HG02588 (cell line): Measurements from ENCODE around the gene DFFB.

ENCODE experiments used
- ATAC-seq: cut with Tn5 transposase; IDR thresholded peaks from one replicate; pipeline ENCODE4 v1.9.1; 2021; ENCODE audit warnings: mild to moderate bottlenecking, moderate library complexity; ENCODE audit not compliant: unreplicated experiment

The DFFB gene

GRCh38 chr1:3894626-3895278, 37.5 kb downstream of the DFFB start:
- no peak for ATAC-seq

- no peak for ATAC-seq
These were observed 38.1 kb downstream of the DFFB start for GRCh38 chr1:3895279-3895950.

- no peak for ATAC-seq
These were observed 38.7 kb downstream of the DFFB start for GRCh38 chr1:3895951-3896325.

GRCh38 chr1:3896396-3897000, 39.2 kb downstream of the DFFB start:
- ATAC-seq = no peak

- no peak for ATAC-seq
These were observed 41.1 kb downstream of the DFFB start for GRCh38 chr1:3898475-3898735.

GRCh38 chr1:3898994-3899753, 41.9 kb downstream of the DFFB start:
- ATAC-seq = no peak

- peak; percentile 5 for ATAC-seq
These were observed 42.5 kb downstream of the DFFB start for GRCh38 chr1:3899754-3900149.

- ATAC-seq = peak; percentile 62
These were observed 43.1 kb downstream of the DFFB start, which contains the start of gene C1orf174 for GRCh38 chr1:3900150-3900968. C1orf174 (minus strand) TSS chr1:3900272; CDS start chr1:3900186, 86 bp downstream.

- peak; percentile 50 for ATAC-seq
These were observed 43.8 kb downstream of the DFFB start for GRCh38 chr1:3900969-3901529.

GRCh38 chr1:3902111-3902511, 44.8 kb downstream of the DFFB start:
- no peak for ATAC-seq

GRCh38 chr1:3902571-3903091, 45.4 kb downstream of the DFFB start:
- no peak for ATAC-seq

GRCh38 chr1:3903141-3904005, 46.1 kb downstream of the DFFB start:
- no peak for ATAC-seq

- ATAC-seq = no peak
These were observed 46.9 kb downstream of the DFFB start for GRCh38 chr1:3904006-3904842.

- no peak for ATAC-seq
These were observed 47.5 kb downstream of the DFFB start for GRCh38 chr1:3904843-3905185.

GRCh38 chr1:3905266-3905952, 48.1 kb downstream of the DFFB start:
- no peak for ATAC-seq

GRCh38 chr1:3905953-3906671, 48.8 kb downstream of the DFFB start:
- no peak for ATAC-seq

- ATAC-seq = no peak
These were observed 49.4 kb downstream of the DFFB start for GRCh38 chr1:3906672-3907020.
